Fibroblast of mammary gland (primary cell): ENCODE data around the gene KCTD14.
"Not testable (repeated sequence)": the region's sequence is repeated elsewhere in the genome, so short reads cannot be mapped to it uniquely, and the experiment has no call there.

ENCODE experiments used
- DNase-seq: peaks from one replicate; pipeline ENCODE4 v3.0.0-alpha.2; 2010; ENCODE audit warnings: low read depth
- H3K4me3 ChIP-seq: 2 replicates; pipeline ENCODE4 v1.5.1; 2011; ENCODE audit warnings: low read depth, mild to moderate bottlenecking, low read length, moderate library complexity; ENCODE audit not compliant: control insufficient read depth
- TF ChIP-seq, protein P1 (sequence below): conservative IDR thresholded peaks from 2 replicates; pipeline ENCODE4 v1.5.1; 2011; ENCODE audit warnings: low read depth, low read length, inconsistent platforms; ENCODE audit not compliant: control insufficient read depth, insufficient read depth

Gene KCTD14

DNA sequence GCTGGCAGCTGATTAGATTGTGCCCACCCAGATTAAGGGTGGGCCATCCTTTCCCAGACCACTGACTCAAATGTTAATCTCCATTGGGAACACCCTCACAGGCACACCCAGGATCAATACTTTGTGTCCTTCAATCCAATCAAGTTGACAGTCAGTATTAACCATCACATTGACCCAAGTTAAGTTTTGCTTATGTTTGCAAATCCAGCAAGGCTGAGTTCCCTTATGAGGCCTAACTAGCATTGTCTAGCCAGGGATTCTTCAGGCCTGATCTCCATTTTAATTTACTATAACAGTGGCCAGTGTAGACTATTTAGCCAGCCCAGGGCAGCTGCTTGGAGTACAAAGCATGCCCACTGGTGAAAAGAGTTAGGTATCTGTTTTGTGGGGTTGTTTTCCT is 2.3 kb upstream of the KCTD14 start:
- DNase-seq, result no peak
- H3K4me3 ChIP-seq, result no peak overlapping the region
- TF ChIP-seq, protein P1, sequence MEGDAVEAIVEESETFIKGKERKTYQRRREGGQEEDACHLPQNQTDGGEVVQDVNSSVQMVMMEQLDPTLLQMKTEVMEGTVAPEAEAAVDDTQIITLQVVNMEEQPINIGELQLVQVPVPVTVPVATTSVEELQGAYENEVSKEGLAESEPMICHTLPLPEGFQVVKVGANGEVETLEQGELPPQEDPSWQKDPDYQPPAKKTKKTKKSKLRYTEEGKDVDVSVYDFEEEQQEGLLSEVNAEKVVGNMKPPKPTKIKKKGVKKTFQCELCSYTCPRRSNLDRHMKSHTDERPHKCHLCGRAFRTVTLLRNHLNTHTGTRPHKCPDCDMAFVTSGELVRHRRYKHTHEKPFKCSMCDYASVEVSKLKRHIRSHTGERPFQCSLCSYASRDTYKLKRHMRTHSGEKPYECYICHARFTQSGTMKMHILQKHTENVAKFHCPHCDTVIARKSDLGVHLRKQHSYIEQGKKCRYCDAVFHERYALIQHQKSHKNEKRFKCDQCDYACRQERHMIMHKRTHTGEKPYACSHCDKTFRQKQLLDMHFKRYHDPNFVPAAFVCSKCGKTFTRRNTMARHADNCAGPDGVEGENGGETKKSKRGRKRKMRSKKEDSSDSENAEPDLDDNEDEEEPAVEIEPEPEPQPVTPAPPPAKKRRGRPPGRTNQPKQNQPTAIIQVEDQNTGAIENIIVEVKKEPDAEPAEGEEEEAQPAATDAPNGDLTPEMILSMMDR, result no peak

DNA sequence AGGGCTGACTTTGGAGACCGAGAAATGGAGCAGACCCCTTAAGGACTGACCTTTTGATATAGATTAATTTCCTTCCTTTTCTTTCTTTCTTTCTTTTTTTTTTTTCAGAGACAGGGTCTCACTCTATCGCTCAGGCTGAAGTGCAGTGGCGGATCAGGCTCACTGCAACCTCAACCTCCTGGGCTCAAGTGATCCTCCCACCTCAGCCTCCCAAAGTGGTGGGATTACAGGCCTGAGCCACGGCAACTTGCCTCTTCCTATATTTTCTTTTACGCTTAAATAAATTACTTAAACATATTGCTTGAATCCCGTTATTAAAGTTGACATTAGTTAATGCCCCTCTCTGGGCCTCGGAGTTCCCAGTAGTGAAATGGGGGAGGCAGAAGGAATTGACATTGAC is 350 bp upstream of the KCTD14 start:
- H3K4me3 ChIP-seq, result peak overlapping the region; percentile 48
- TF ChIP-seq, protein P1, result no peak
- DNase-seq, result no peak

GRCh38 chr11:78021611-78022010 is 1.5 kb downstream of the KCTD14 start:
- DNase-seq, result no peak
- TF ChIP-seq, protein P1, result no peak
- no peak overlapping the region for H3K4me3 ChIP-seq

DNA sequence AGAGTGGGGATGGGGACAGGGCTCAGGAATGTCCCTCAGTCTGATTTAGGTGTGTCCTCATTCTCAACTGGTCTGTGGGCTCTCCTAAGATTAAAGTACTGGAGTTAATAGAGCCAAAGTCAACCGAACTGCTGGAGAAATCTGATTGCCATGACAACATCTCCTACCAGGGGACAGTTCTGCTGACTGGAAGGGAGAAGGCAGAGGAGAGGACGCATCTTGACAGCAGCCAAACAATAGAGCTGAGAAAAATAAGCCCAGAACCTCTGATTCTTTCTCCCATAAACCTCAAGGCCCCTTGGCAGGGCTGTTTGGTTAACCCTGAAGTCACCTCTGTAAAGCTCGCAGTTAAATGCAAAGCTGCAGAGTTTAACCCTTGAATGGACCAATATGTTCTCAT is 2.8 kb downstream of the KCTD14 start:
- no peak overlapping the region for H3K4me3 ChIP-seq
- no peak for DNase-seq
- TF ChIP-seq, protein P1, result no peak

GRCh38 chr11:78019808-78020207 is 3.3 kb downstream of the KCTD14 start:
- DNase-seq, result no peak
- TF ChIP-seq, protein P1, result no peak
- H3K4me3 ChIP-seq, result no peak overlapping the region

GRCh38 chr11:78015878-78016277 is 7.2 kb downstream of the KCTD14 start:
- TF ChIP-seq, protein P1, result no peak
- DNase-seq, result no peak
- no peak overlapping the region for H3K4me3 ChIP-seq

DNA sequence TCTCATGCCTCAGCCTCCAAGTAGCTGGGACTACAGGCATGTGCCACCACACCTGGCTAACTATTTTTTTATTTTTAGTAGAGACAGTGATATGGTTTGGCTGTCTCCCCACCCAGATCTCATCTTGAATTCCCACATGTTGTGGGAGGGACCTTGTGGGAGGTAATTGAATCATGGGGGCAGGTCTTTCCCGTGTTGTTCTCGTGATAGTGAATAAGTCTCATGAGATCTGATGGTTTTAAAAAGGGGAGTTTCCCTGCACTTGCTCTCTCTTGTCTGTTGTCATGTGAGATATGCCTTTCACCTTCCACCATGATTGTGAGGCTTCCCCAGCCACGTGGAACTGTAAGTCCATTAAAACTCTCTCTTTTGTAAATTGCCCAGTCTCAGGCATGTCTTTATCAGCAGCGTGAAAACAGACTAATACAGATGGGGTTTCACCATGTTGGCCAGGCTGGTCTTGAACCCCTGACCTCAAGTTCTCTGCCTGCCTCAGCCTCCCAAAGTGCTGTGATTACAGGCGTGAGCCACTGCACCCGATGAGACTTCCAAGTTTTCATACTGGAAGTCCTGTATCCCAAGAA is 8.0 kb downstream of the KCTD14 start:
- not testable (repeated sequence) for H3K4me3 ChIP-seq, DNase-seq
